ENCODE measurements around the gene KAZN.

KAZN gene

GRCh38 chr1:14994841-14995437 lies 396.5 kb downstream of the KAZN start:
- no peak for DNase-seq (ENCODE audit: low spot score)
- no peak for TF ChIP-seq CTCF (IDR thresholded peaks at IDR 0.05; ENCODE audit: borderline replicate concordance, control extremely low read depth, extremely low read depth, insufficient read depth, missing control alignments)
- in situ Hi-C loops (cut with MboI; ENCODE audit: low sequenced_read_pairs, unreplicated experiment), result no loop called here

- in situ Hi-C loops (cut with MboI; ENCODE audit: low sequenced_read_pairs, unreplicated experiment), result no loop called here
- TF ChIP-seq CTCF (IDR thresholded peaks at IDR 0.05; ENCODE audit: borderline replicate concordance, control extremely low read depth, extremely low read depth, insufficient read depth, missing control alignments), result no peak
- DNase-seq (ENCODE audit: low spot score), result no peak
Measured at GRCh38 chr1:14996133-14997050, 397.9 kb downstream of the KAZN start.

GRCh38 chr1:14997646-14998276 lies 399.3 kb downstream of the KAZN start:
- in situ Hi-C loops (cut with MboI; ENCODE audit: low sequenced_read_pairs, unreplicated experiment), result no loop called here
- no peak for TF ChIP-seq CTCF (IDR thresholded peaks at IDR 0.05; ENCODE audit: borderline replicate concordance, control extremely low read depth, extremely low read depth, insufficient read depth, missing control alignments)
- DNase-seq (ENCODE audit: low spot score), result no peak

GRCh38 chr1:14999441-14999840 lies 401.0 kb downstream of the KAZN start:
- in situ Hi-C loops (cut with MboI; ENCODE audit: low sequenced_read_pairs, unreplicated experiment), result no loop called here
- no peak for DNase-seq (ENCODE audit: low spot score)
- TF ChIP-seq CTCF (IDR thresholded peaks at IDR 0.05; ENCODE audit: borderline replicate concordance, control extremely low read depth, extremely low read depth, insufficient read depth, missing control alignments), result no peak

GRCh38 chr1:15000030-15000429 lies 401.5 kb downstream of the KAZN start:
- DNase-seq (ENCODE audit: low spot score), result no peak
- in situ Hi-C loops (cut with MboI; ENCODE audit: low sequenced_read_pairs, unreplicated experiment), result no loop called here
- no peak for TF ChIP-seq CTCF (IDR thresholded peaks at IDR 0.05; ENCODE audit: borderline replicate concordance, control extremely low read depth, extremely low read depth, insufficient read depth, missing control alignments)

- no peak for DNase-seq (ENCODE audit: low spot score)
- no peak for TF ChIP-seq CTCF (IDR thresholded peaks at IDR 0.05; ENCODE audit: borderline replicate concordance, control extremely low read depth, extremely low read depth, insufficient read depth, missing control alignments)
- in situ Hi-C loops (cut with MboI; ENCODE audit: low sequenced_read_pairs, unreplicated experiment), result no loop called here
Measured at GRCh38 chr1:15000671-15001070, 402.2 kb downstream of the KAZN start.
